GM19099 (cell line): ENCODE results near the gene SLC39A5.

Experiments
- POLR2A ChIP-seq: IDR thresholded peaks from 3 replicates; pipeline ENCODE4 v1.6.1; 2011; ENCODE audit warnings: low read depth; ENCODE audit not compliant: insufficient read length; ENCODE audit errors: extremely low read depth

SLC39A5 gene

DNA sequence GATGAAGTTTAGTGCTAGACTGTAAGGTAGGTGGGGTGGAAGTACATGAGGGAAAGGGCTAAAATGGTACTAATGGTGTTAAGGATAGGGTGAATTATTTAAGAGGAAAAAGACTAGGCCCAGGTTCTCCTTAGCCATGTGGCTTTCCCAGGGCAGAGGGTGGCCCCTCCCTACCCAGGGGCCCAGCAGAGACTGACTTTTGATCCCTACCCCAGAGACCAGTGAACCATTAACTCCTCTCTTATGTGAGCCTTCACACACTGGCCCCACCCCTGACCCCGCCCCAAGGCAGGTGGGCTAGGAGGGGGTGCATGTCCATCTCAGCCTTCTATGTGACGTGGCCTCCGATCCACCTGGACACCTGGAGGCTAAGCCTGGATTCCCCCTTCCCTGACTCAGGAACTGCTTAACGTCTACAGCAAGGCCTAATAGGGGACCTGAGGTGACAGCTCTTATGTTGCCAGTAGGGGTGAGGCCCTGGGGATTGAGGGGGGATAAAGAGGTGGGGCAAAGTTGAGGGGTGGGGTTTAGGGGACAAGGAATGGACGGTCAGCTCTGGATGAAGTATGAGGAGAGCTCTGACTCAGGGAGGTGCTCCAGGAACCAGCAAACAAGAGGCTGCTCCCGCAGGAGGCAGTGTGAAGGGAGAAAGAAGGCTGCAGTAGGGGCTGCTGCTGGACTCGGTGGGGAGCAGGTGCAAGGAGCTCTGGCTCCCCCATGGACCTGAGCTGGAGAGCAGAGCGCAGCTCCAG lies 757 bp downstream of the SLC39A5 start:
- no peak for TF ChIP-seq POLR2A

DNA sequence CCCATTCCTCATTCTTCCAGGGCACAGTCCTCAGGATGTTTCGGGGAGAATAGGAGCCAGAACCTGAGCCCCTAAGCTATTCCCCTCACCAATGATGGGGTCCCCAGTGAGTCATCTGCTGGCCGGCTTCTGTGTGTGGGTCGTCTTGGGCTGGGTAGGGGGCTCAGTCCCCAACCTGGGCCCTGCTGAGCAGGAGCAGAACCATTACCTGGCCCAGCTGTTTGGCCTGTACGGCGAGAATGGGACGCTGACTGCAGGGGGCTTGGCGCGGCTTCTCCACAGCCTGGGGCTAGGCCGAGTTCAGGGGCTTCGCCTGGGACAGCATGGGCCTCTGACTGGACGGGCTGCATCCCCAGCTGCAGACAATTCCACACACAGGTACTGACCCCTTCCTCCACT lies 1.3 kb downstream of the SLC39A5 start:
- no peak for TF ChIP-seq POLR2A

DNA sequence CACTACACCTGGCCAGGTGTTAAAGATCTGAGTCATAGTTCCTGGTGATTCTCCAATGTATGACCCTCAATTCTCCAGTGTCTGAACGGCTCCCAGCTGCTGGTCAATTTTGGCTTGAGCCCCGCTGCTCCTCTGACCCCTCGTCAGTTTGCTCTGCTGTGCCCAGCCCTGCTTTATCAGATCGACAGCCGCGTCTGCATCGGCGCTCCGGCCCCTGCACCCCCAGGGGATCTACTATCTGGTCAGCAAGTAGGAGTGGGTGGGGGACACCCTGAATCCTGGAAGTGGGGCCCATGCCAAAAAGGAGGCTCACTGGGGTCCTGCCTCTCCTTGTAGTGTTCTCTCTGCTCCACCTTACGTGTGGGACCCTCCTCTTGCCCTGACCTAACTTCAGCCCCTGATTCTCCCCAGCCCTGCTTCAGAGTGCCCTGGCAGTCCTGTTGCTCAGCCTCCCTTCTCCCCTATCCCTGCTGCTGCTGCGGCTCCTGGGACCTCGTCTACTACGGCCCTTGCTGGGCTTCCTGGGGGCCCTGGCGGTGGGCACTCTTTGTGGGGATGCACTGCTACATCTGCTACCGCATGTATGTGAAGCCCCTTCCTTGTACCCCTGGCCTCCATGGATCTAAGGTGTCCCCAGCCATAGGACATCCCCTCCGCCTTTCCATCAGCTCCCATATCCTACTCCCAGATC lies 5.0 kb downstream of the SLC39A5 start:
- TF ChIP-seq POLR2A: no peak

DNA sequence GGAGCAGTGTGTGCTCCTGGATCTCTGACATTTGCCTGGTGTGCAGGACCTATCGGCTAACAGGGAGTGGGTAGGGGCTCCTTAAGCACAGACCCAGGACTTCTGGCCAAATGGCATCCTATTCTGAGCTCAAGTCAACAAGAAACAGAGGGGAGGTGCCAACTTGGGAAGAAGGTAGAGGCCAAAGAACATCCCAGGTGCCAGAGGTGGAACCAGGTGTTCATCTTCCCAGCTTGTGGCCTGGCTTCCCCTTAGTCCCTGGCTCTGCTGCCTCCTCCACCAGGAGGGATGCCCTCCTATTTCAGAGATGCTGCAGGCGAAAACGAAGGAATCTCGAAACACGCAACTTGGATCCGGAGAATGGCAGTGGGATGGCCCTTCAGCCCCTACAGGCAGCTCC lies 6.2 kb downstream of the SLC39A5 start:
- no peak for TF ChIP-seq POLR2A

DNA sequence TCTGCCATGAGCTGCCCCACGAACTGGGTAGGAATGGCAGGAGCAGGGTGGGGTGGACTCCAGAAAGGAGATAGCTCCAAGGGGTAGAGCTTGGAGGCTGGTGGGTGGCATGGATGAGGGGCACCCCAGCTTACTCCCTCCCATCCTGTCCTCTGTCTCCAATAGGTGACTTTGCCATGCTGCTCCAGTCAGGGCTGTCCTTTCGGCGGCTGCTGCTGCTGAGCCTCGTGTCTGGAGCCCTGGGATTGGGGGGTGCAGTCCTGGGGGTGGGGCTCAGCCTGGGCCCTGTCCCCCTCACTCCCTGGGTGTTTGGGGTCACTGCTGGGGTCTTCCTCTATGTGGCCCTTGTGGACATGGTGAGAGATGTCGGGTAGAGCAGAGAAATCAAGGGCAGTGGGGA lies 7.1 kb downstream of the SLC39A5 start:
- TF ChIP-seq POLR2A: no peak

DNA sequence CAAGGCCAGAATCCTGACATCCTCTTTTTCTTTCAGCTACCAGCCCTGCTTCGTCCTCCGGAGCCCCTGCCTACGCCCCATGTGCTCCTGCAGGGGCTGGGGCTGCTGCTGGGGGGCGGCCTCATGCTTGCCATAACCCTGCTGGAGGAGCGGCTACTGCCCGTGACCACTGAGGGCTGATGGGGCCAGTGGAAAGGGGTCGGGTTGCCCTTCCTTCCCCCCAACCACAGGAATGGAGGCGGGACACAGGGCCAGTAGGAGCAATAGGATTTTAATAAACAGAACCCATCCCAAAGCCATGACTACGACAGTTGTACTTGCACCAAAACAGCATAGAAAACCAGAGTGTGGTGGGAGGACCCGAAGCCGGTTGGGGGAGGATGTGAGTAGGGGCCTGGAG lies 7.7 kb downstream of the SLC39A5 start:
- no peak for TF ChIP-seq POLR2A

DNA sequence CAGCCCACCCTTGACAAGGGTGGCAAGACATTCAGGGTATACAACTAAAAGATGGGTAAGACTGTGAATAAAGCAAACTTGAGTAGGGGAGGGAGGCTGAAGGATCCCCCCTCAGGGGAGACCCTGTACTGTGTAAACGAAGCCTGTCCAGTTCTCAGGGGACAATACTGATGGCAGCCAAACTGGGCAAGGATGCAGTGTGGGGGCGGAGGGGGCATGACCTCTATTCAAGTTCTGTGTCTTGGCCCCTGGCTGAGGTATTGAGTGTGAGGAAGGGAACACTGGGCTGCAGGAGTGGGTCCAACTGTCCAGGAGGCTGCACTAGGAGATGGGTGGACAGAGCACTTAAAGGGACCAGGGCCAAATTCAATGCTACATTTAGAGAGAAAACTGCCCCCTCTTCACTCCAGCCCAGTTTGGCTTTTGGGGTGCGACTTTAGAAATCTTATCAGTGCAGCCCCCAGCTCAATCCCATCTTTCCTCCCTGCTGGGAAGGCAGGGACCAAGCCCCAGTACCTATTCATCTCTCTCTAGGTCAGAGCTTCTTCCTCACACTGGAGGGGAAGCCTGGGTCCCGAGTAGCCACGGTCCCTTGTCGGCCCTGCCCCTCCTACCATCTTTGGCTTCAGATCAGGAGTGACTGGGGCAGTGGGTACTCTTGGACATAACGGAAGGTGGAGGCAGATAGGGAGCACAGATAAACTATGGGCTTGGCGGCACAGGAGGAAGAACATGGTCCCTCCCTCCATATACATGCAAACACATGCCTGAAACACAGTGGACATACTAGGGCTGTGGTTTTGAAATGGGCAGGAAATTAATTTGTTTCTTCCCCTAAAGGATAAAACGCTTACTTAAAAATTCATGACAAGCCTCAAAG lies 11.8 kb downstream of the SLC39A5 start:
- no peak for TF ChIP-seq POLR2A

DNA sequence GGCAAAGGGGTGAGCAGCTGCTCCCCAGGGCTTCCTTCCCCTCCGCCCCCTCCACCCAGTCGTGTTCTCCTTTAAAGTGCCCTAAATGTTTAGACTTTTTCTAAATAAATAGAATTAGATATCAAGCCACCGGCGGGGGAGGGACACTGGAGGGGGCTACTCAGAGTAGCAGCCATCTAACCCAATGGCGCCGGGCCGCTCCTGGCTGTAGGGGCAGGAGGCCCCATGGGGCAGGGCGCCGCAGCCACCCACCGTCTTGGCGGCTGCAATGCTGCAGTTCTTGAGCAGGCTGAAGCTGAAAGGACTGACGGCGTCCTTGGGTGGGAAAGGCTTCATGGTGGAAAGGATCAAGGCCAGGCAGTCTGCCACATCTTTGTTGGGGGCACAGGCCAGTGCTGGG lies 13.1 kb downstream of the SLC39A5 start:
- no peak for TF ChIP-seq POLR2A

DNA sequence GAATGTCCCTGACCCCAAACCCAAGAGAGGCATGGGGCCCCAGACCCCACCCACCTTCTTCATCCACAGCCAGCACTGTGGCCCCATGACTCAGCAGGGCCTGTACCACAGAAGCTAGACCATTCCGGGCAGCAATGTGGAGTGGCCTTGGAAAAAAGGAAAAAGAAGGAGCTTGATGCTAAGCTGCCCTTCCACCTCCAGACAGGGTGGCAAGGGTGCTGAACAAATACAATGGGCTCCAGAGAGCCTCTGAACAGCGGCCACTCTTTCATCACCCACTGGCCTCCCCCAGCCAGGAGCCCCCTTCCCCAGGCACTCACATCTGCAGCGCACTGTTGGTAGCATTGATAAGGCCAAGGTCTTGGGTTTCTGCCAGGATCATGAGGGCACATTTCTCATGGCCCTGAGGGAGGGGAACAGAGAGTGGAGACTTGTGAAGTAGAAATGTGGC lies 13.9 kb downstream of the SLC39A5 start:
- TF ChIP-seq POLR2A: no peak

DNA sequence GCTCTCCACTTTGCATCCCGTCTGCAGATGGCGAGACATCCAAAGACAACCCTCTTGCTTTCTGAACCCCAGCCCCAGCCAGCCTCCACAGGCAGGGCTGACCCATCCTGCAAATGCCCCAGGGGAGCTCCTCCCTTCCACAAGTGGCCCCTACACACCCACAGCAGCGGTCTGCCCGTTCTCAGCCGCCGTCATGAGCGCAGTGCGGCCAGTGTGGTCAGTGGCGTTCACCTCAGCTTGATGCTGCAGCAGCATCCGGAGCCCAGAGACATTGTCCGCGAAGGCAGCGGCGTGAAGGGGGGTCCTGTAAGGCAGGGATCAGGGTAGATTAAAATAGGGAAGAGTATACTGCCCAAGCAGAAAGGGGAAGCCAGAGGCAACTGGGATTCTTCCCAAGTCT lies 14.6 kb downstream of the SLC39A5 start:
- no peak for TF ChIP-seq POLR2A

DNA sequence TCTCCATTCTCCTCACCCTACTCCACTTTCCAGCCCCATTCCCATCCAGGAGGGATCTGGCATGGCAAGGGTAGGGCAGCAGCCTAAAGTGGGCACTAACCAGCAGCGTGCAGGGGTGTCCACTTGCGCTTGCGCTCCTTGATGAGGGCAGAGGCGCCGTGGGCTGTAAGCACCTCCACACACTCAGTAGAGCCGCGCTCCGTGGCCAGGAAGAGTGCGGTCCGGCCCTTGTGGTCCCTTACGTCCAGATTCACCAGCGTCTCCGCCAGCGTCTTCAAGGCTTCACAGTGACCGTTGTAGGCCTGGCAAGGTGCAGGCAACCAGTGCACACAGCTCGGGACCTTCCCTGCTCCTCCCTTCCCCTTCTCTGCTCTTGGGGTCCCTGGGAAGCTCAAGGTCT lies 18.1 kb downstream of the SLC39A5 start:
- TF ChIP-seq POLR2A: no peak

DNA sequence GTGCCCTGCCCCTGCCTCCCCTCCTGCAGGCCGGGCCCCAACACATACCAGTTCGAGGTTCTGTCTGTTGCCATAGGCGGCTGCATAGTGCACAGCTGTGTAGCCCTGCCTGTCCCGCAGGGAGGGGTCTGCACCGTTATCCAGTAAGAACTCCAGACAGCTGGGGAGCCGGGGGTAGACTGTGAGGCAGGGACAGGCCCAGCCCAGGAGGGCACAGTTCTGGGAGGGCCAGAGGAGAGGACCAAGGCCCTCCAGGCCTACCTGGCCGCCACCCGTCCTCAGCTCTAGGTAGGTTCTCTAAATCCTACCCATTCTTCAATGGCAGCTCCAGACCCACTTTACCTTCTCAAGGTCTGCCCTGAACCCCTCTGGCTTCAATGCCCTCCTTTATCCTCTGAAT lies 18.9 kb downstream of the SLC39A5 start:
- TF ChIP-seq POLR2A: no peak

DNA sequence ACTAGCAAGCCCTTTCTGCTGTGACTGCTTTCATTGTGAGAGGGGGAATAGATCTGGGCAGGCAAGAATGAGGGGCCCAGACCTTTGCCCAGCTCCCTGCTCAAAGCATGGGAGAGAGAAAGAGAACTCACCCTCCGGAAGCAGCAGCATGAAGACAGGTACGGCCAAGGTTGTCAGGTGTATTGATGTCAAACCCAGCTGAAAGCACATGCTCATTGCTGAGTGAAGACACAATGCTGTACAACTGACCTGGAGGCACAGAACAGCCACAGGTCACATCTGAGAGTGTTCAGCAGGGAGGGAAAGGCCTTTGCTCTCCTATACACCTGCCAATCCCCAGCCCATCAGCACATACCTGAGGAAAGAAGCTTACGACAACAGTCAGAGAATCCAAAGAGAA lies 22.8 kb downstream of the SLC39A5 start:
- no peak for TF ChIP-seq POLR2A

DNA sequence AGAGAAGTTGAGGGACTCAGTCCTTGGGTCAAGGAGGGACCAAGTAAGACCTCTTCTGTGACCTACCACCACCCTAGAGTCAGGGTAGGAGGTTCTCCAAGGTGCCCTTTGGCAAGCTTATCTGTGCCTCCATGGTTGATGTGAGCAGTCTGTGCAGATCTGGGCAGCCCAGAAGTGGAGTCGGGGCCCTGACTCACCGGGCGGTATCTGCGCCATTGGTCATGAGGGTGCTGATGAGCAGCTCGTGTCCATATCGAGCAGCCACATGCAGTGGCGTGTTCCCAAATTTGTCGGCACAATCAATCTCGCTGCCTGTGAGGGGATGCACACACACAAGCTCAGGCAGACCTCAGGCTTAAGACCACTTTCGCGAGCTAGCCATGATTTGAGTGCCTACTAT lies 23.2 kb downstream of the SLC39A5 start:
- TF ChIP-seq POLR2A: no peak

DNA sequence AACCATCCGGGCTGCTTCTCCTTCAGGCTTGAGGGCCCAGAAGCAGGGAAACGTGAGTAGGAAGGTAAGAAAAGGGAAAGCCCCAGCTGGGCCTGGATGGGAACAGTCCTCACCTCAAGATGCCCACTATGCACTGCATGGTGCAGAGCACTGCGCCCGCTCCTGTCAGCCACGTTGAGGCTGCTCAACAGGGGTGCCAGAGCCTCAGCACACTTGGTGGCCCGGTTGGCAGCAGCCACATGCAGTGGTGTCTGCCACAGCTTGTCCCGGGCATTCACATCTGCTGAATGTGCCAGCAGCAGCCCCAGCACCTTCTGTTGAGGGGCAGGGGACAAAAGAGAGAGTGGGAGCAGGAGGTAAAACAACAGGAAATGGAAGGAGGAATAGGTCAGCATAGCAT lies 25.8 kb downstream of the SLC39A5 start:
- TF ChIP-seq POLR2A: no peak

DNA sequence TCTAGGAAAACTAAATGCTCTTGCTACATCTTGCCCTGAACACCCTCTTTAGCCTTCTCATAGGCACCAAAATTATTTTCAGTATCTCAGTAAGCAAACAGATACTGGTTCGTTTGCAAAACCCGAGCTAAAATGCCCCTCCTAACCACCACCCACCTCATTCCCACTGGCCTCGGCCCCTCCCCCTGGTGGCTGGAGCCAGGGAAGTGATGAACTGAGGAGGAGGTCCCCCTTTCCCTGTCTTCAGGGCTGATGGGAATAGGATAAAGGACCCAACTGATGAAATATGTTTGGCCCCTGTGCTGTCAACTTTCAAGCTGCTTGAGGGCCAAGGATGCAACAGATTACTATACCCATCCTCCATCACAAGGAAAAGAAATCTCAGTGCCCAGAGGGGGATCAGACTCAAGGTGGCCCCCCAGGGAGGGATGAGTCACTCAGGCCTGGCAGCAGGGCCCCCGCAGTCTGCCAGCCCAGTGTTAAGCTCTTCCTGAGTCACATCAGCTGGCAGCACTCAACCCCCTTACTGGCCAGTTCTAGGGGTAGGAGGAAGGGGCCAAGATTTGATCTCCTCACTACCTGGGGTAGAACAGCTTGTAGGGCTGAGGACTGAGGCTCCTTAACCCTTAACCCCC lies 26.6 kb downstream of the SLC39A5 start:
- TF ChIP-seq POLR2A: no peak

DNA sequence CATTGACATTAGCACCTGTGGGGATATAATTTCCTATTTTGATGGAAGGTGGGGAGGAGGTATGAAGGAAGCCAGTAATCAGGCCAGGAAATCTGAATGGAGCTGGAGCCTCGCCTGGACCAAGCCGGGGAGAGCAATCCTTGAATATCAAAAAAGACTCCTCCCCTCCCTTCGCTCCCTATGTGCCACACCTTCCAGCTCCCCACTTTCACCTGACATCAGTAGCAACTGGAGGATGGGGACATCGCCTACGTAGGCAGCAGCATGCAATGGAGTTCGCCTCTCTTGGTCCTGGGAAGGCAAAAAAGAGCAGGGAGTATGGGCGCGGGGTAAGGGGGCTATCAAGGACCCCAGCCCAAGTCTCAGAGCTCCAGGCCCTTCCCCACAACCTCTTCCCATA lies 27.2 kb downstream of the SLC39A5 start:
- no peak for TF ChIP-seq POLR2A
